Vagina (tissue), 2 donors: ENCODE results near the gene SGTA. TPM values are rescaled to one million over a fixed set of nuclear protein-coding genes. Genes with fewer than 3 reads are reported as not detected.

Experiments used
- DNase-seq, 2 donors: peaks; one replicate each; pipeline ENCODE4 v3.0.0-alpha.2; 2017; ENCODE audit errors: extremely low spot score in 2 of 2
- H3K27ac ChIP-seq: fragments of 200-600 bp; sonication (generic); one replicate; pipeline ENCODE4 v1.5.1; 2019
- H3K27me3 ChIP-seq: fragments of 200-600 bp; sonication (generic); one replicate; pipeline ENCODE4 v1.5.1; 2019
- H3K36me3 ChIP-seq, 2 donors: fragments of 200-600 bp; sonication (generic); one replicate each; pipeline ENCODE4 v1.5.1; 2017 to 2019
- H3K4me1 ChIP-seq: fragments of 200-600 bp; sonication (generic); one replicate; pipeline ENCODE4 v1.5.1; 2019
- H3K4me3 ChIP-seq, 2 donors: fragments of 200-600 bp; sonication (generic); 1 replicate in 1 of 2; 2 replicates in 1 of 2; pipeline ENCODE4 v1.5.1; 2016 to 2019
- H3K9me3 ChIP-seq: fragments of 200-600 bp; sonication (generic); one replicate; pipeline ENCODE4 v1.5.1; 2019
- CTCF ChIP-seq, 3 experiments: fragments of 450-650 bp in 2 of 3; fragments of 200-600 bp in 1 of 3; sonication (generic) in 1 of 3; IDR thresholded peaks; one replicate each; pipeline ENCODE4 v1.5.1; 2017 to 2019; ENCODE audit warnings: antibody characterized with exemption in 3 of 3, mild to moderate bottlenecking in 2 of 3, moderate library complexity in 2 of 3
- POLR2A ChIP-seq, 2 donors: fragments of 450-650 bp; IDR thresholded peaks; one replicate each; pipeline ENCODE4 v1.6.1; 2017; ENCODE audit warnings: antibody characterized with exemption in 2 of 2, mild to moderate bottlenecking in 2 of 2, moderate library complexity in 2 of 2
- POLR2AphosphoS5 ChIP-seq, 2 donors: sonication (generic); formaldehyde crosslinking; IDR thresholded peaks; one replicate each; pipeline ENCODE4 v1.9.0; 2017; ENCODE audit warnings: antibody characterized with exemption in 2 of 2, mild to moderate bottlenecking in 2 of 2, low read depth in 1 of 2; ENCODE audit not compliant: insufficient read depth in 1 of 2
- intact Hi-C: fragments of 100-400 bp; cut with DNase I; formaldehyde crosslinking; loops from one replicate; pipeline ENCODE4 v1.15.1; 2023
- total RNA-seq: library from RNA; depleted of rRNA; stranded (reverse); fragments of >200 nt; gene quantifications from one replicate; pipeline ENCODE4 v1.2.3, GENCODE V29; 2016

SGTA gene
- total RNA-seq, 1 donor from 2014 or later, result 58.4 TPM

GRCh38 chr19:2769218-2769617 is 13.9 kb downstream of the SGTA start:
- Histone ChIP-seq H3K27ac (no peak overlapping the region), H3K27me3 (no peaks in the 10 kb centered on the region), H3K4me1 (peaks cover 20% of the 10 kb centered on the region), H3K4me3 (no peak overlapping the region), H3K9me3 (no peaks in the 10 kb centered on the region), H3K36me3 (peaks cover 0 to 37% of the 10 kb centered on the region in 2 donors)
- no peak for TF ChIP-seq CTCF (IDR thresholded peaks at IDR 0.05)
- TF ChIP-seq POLR2A (IDR thresholded peaks at IDR 0.05), result no peak
- TF ChIP-seq POLR2AphosphoS5 (IDR thresholded peaks at IDR 0.05; ENCODE audit: insufficient read depth in 1 of 2, low read depth in 1 of 2), result no peak
- DNase-seq, result no peak
- intact Hi-C loops, result no loop called here

- H3K27ac ChIP-seq, result no peak overlapping the region
- no peaks in the 10 kb centered on the region for H3K27me3 ChIP-seq
- H3K36me3 ChIP-seq, result peaks cover 0 to 43% of the 10 kb centered on the region in 2 donors
- DNase-seq, result no peak
- H3K4me1 ChIP-seq, result peaks cover 20% of the 10 kb centered on the region
- intact Hi-C loops, result no loop called here
- no peaks in the 10 kb centered on the region for H3K9me3 ChIP-seq
- TF ChIP-seq POLR2AphosphoS5 (IDR thresholded peaks at IDR 0.05; ENCODE audit: insufficient read depth in 1 of 2, low read depth in 1 of 2), result no peak
- no peak for TF ChIP-seq CTCF (IDR thresholded peaks at IDR 0.05)
- no peak for TF ChIP-seq POLR2A (IDR thresholded peaks at IDR 0.05)
- no peak overlapping the region for H3K4me3 ChIP-seq
These were observed 14.5 kb downstream of the SGTA start for GRCh38 chr19:2768365-2769132.

DNA sequence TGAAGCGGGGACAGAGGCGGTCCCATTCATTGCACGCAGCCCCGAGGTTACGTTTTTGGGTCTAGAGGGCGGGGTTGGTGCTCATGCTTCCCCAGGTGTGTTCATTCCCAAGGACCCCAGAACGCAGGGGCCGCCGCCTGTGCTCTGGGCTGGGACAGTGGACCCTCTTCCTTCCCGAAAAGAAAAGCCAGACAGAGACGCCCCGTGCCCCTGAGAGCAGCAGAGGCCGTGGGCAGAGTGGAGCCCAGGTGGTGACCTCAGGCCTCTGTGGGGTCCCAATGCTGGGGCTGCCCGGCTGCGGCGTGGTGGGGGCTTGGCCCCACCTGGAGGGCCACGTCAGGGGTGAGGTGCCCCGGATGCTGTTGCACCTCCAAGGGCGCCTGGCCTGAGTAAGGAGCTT is 15.4 kb downstream of the SGTA start:
- Histone ChIP-seq H3K4me1 (peaks cover 20% of the 10 kb centered on the region), H3K9me3 (no peaks in the 10 kb centered on the region), H3K27ac (no peak overlapping the region), H3K27me3 (no peaks in the 10 kb centered on the region), H3K36me3 (peaks cover 0 to 52% of the 10 kb centered on the region in 2 donors), H3K4me3 (no peak overlapping the region)
- no peak for DNase-seq
- intact Hi-C loops, result no loop called here
- no peak for TF ChIP-seq CTCF (IDR thresholded peaks at IDR 0.05)
- no peak for TF ChIP-seq POLR2A (IDR thresholded peaks at IDR 0.05)
- TF ChIP-seq POLR2AphosphoS5 (IDR thresholded peaks at IDR 0.05; ENCODE audit: insufficient read depth in 1 of 2, low read depth in 1 of 2), result no peak

GRCh38 chr19:2766594-2767372 is 16.3 kb downstream of the SGTA start:
- H3K36me3 ChIP-seq, result peaks cover 0 to 61% of the 10 kb centered on the region in 2 donors
- H3K9me3 ChIP-seq, result no peaks in the 10 kb centered on the region
- H3K4me3 ChIP-seq, result no peak overlapping the region
- intact Hi-C loops, result no loop called here
- H3K27ac ChIP-seq, result no peak overlapping the region
- DNase-seq, result no peak
- H3K4me1 ChIP-seq, result peaks cover 16% of the 10 kb centered on the region
- TF ChIP-seq CTCF (IDR thresholded peaks at IDR 0.05) (no peak), POLR2A (IDR thresholded peaks at IDR 0.05) (no peak), POLR2AphosphoS5 (IDR thresholded peaks at IDR 0.05; ENCODE audit: insufficient read depth in 1 of 2, low read depth in 1 of 2) (no peak)
- H3K27me3 ChIP-seq, result no peaks in the 10 kb centered on the region
